Kidney glomerular epithelial cell (primary cell): ENCODE measurements around the gene SPATA12.
"Not testable (repeated sequence)": the region's sequence is repeated elsewhere in the genome, so short reads cannot be mapped to it uniquely, and the experiment has no call there.

Experiments
- DNase-seq: peaks from one replicate; lab custom pipeline; 2025; lab: John Stamatoyannopoulos, UW

The SPATA12 gene

GRCh38 chr3:57083266-57083995 lies 23.0 kb downstream of the SPATA12 start:
- not testable (repeated sequence) for DNase-seq

GRCh38 chr3:57085211-57085610 lies 24.7 kb downstream of the SPATA12 start:
- DNase-seq = no peak

DNA sequence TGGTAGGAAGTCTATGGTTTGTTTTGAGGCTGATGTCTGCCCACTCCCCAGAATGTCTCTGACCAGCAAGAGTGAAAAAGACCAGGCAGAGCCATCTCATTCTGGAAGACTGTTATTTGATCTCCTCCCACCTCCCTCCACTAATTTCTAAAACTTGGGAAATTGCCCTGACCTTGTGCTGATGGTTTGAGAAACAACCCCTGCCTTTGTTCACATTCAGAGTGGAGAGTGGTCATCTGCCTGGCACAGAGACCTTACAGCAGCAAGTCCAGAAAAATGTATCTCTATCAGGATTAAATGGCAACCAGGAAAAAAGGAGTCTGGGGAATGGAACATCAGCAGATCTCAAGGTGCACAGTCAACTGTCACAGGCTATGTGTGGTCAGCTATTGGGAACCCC lies 25.7 kb downstream of the SPATA12 start:
- DNase-seq = no peak

GRCh38 chr3:57087361-57088092 lies 27.1 kb downstream of the SPATA12 start:
- DNase-seq = no peak

GRCh38 chr3:57088503-57088902 lies 28.0 kb downstream of the SPATA12 start:
- DNase-seq = no peak

GRCh38 chr3:57089043-57089442 lies 28.6 kb downstream of the SPATA12 start:
- DNase-seq = no peak

DNA sequence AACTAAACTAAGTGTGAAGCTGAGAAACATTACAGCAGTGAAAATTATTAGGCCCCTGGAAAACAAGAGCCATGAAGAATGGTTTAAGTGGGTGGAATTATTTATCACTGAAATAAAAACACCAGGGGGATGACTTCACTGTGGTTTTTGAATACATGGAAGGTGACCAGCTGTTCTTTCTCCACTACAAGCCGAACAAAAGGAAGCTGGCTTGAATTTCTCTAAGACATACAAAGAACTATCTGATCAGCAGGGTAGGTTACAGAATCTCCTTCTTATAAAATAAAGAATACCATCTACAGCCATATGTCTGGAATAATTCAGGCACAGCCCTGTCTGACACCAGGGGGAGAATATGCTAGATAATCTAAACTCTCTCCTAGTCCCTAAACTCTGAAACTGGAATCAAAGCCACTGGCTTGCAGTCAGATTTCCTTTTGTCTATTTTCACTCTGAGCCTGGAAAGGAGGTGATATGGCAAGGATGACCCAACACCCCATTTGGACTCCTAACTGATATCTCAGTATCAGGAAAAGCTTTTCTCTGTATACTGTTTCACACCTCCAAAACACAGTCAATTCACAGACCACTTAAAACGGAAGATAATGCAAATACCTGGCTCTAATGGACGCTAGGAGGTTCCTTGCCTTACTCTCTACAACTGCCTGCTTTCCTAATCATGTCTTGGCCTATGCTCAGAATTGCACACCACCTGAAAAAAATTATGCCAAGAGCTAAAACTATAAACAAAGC lies 31.2 kb downstream of the SPATA12 start:
- no peak for DNase-seq

DNA sequence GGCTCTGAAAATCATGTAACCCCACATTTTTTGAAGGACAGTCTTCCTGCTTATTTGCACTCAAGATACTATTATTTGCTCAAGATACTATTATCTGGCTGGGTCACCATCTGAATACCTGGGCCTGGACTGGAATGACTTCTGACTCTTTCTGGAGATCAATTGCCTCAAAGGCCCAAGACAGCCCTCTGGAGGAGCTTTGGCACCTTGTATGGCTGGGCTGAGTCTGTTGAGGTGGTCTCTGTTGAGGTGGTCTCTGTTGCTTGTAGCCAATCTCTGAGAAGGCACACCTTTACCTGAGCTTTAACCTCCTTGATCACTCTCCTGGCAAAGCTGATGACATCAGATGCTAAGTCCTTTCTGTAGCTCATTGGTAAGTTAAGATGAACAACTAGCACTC lies 33.0 kb downstream of the SPATA12 start:
- no peak for DNase-seq

GRCh38 chr3:57093971-57094535 lies 33.6 kb downstream of the SPATA12 start:
- no peak for DNase-seq

DNA sequence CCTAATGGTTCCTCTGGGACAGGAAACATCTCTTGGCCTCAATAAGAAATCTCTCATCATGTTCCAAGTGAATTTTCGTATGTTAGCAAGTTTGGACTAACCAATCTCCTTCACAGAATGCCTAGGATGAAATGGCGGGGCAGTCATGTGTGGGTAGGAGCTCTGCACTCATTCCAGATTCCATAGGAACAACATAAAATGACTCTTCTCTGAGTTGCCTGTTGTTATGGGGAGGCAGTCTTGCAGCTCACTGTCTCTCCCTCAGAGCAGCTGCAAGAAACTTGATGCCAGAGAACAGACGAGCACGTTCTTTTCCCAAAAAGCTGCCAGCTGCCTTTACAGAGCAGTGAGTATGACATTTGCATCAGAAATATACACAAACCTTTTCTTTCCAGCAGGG lies 34.1 kb downstream of the SPATA12 start:
- DNase-seq = no peak

DNA sequence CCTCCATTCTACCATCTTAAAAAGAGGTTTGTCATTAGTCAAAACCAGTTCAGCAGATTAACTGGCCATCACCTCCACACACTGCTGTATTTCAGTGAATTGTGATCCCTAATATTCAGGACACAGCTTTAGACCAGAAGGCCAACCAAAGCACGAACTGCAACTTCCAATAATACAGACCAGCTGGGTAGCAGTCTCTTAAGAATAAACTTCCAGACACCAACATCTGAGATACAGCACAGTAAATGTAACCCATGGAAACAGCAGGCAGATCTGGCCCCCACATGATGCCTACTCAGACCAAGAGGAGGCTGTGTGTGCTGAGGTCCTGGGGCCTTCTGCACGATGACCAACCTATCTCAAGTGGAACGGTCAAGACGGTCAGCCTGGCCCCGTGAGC lies 34.9 kb downstream of the SPATA12 start:
- no peak for DNase-seq

DNA sequence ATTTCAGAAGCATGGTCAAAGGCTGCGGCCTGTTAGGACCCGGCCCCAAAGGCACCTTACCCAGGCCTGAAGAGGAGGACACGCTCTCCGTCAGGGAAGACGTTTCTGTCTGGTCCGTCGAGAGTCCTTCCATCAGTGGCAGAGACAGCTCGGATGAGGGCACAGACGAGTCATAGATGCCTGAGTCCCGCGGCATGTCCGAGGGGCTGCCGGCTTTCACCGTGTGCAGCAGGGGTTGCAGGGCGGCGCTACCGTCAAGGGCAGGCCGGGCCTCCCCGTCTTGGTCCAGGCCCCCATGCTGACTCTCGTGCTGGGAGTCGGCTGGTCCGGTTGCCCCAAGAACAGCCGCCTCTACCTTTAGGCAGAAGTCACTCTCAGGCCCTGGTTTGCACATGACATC lies 37.1 kb downstream of the SPATA12 start:
- DNase-seq = no peak

DNA sequence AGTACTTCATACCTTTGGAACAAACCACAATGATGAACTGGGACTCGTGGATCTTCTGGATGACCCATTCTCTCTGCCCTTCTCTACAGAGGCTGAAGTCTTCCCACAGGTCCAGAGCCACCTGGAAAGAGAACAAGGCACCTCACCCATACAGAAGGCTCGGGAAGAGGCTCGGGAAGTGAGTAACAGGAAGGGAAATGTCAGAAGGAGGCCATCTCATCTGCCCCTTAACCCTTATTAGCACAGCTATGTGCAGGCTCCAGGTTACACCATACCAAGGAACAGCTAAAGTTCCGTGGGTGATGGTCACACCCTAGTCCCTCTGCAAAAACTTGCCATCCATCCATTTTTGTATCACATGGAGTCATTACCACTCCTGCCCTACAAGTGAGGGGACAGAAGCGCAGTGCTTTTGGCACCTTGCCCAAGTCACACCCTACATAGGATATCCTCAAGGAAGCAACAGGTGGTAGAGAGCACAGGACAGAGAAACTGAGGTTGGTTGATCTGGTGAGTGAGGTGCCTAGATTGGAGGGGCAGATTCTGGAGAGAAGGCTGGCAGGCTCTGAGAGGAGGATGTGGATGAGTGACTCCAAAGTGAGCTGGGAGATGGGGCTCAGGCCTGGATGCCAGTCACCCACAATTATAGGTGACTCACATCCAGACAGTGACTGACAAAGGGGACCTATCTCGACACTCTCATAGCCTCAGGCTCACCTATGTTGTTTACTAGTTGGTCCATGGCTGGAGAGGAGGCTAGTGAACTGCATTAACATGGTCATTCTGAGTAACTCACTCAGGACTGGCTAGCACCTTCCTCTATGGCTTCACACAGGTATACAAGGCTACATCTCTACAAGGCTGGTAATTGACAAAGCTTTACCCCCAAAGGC lies 38.2 kb downstream of the SPATA12 start:
- DNase-seq = no peak

DNA sequence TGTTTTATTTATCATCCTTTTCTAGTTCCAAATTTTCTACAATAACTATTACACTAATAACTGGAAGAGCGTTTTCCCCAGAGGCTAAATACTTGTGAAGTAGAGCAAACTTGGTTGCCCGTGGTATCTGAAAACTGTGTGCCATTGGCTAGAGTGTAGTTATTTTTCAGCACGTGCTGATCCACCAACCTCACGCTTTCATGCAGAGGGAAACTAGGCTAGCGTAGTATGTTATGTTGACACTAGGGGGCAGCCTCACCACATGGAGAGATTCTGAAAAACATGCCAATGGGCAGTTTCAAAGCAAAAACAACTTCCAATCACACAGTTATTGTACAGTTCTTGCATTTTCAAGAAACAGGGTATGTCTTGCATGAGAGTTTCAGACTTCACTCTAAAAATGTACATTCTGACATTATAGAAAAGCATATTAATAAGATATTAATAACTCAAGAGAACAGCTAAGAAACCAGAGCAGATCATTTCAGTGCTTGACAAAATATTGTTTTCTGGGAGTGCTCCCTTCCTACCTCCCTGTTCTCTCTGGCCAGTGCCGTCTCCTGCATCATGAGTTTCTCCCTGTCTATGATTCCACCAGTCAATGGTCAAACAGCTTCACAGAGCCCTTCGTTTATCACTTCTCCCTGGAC lies 39.7 kb downstream of the SPATA12 start:
- peak; percentile 82 for DNase-seq

- DNase-seq = no peak
These were observed 45.1 kb downstream of the SPATA12 start for GRCh38 chr3:57105585-57105984.

DNA sequence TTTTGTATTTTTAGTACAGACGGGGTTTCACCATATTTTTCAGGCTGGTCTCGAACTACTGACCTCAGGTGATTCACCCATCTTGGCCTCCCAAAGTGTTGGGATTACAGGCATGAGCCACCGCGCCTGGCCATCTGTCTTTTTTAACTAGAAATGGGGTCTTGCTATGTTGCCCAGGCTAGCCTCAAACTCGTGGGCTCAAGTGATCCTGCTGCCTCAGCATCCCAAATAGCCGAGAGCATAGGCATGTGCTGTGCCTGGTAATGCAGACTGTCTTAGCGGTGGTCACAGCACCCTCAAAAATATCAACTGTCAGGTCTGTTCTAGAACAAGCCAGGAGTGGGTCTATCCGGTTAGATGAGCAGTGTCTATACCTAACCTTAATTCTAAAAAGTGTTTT lies 48.2 kb downstream of the SPATA12 start:
- no peak for DNase-seq

GRCh38 chr3:57109437-57110199 lies 49.2 kb downstream of the SPATA12 start:
- no peak for DNase-seq

GRCh38 chr3:57110214-57110613 lies 49.8 kb downstream of the SPATA12 start:
- DNase-seq = no peak

DNA sequence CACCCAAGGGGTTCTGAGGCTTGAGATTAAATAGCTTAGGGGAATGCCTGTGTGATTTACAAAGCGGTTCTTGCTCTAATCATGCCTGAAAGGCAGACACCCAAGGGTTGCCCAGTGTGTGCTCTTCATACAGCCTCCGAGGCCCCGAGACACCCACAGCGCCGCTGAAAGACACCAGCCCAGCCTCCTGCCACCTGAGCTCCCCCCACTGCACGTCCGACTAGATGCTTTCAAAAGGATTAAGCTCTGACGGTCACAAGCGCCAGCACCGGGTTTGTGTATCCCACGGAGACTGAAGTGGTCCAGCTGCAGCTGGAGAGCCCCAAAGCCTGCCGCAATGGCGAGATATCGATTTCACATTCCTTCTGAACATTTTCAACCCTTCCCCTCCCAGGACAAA lies 50.3 kb downstream of the SPATA12 start:
- DNase-seq = no peak

DNA sequence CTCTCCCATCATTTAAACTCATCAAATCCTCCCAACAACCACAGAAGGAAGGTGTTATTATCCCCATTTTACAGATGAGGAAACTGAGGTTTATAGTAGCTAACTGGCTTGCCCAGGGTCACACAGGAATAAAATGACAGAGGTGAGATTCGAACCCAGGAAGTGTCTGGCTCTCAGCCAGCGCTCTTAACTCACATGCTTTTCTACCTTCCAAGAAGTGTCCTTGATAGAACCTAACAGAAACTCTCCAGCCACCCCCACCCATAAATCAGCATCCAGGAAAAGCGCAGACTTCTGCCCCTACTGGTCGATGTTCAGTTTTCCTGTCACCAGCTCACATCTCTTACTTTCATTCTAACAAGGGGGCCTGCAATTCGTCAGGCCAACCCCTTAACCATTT lies 51.7 kb downstream of the SPATA12 start:
- DNase-seq = no peak
